Activated CD4-positive, alpha-beta T cell treated with anti-CD3 and anti-CD28 coated beads for 4 hours (primary cell): Measurements from ENCODE around the gene PPP2R2C.

Experiments
- DNase-seq, 2 donors: peaks; one replicate each; pipeline ENCODE4 v3.0.0-alpha.2; 2020

Gene PPP2R2C

DNA sequence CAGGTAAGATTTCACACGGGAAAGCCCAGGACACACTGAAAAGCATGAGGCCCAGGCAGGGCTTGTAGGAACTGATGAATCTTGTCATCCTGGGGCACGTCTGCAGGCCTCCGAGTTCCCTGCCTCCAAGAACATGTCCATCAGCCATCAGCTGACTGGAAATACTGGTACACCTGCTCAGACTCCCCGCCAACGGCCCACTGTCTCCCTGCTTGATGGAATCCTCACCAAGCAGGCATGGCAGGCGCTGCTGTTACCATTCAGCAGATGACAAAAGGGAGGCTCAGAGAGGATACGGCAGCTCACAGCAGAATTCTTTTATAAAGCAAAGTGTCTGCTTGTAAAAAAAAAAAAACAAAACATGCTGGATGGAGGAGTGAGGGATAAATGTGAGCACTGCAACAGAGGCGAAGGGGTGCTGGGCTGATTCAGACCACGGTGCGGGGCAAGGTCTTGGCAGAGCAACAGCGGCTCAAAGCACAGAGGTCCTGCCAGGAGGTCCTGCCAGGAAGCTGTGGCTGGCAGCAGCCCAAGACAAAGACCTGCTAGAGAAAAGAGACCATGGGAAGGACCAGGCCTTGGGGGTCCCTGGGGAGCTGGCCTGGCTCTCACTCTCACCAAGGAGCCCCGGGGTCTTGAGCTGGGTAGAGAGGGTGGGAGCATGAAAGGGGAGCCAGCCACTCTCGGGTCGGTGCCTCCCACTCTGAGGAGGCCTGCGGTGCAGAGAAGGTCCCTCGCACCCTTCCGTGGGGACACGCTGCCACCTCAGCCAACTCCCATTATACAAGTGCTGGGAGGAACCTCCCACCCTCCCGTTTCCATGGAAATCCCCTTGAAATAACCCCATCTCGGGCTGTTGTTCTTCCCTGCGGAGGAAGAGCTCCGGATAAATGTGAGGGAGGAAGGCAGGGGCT, 25.6 kb downstream of the PPP2R2C start:
- no peak for DNase-seq

DNA sequence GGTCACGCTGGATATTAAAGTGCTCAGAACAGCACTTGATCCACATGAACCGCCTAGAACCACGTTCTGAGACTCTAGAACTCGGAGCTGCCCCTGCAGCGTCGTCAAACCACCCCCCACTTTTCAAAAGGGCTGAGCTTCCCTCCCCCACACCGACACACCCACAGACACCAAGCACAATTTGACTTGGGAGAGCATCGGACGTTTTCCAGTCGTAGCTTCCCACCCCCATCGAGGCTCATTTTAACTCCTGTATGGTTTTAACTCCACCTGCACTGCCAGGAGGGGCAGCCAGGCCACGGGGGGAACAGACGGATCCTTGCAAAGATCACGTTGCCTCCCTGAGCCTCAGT, 26.3 kb downstream of the PPP2R2C start:
- DNase-seq, result no peak

DNA sequence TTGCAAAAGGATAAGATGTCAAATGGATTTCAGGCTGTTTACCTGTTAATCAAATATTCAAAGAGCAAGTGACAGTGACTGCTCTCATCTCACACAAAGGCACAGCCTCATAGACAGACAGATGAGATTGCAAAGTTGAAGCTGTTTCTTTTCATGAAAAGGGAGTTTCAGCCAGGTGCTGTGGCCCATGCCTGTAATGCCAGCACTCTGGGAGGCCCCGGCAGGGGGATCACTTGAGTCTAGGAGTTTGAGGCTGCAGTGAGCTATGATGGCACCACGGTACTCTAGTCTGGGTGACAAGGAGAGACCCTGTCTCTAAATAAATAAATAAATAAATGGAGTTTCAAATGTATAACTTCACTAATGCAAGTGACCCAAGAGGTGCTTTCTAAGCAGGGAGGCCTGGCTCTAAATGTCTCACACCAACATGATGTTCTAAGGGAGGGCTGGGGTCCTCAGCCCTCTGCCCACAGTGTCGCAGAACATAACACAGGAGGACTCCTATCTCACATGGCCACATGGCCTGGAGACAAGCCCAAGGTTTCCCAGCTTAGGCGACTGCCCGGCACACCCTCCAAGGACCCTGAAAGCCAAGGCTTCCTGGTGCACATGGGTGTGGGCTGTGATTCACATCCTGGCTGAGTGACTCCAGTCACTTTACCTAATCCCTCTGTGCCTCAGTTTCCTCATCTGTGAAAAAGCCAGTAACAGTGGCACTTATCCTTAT, 26.8 kb downstream of the PPP2R2C start:
- no peak for DNase-seq

DNA sequence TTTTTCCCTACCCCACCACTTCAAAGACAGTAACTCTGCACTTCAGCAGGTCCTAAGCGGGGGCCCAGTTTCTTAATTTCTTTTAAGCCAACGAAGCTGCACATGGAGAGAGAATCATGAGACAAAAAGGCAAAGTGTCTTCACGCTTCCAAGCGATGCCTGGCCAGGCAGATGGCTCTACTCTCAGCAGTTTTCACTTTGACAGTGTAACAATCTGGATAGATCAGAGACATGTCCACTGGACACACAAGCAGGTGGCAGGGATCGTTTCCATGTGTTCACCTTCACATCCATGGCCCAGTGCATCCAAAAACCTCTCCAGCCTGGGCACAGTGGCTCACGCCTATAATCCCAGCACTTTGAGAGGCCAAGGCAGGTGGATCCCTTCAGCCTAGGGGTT, 27.8 kb downstream of the PPP2R2C start:
- no peak for DNase-seq

DNA sequence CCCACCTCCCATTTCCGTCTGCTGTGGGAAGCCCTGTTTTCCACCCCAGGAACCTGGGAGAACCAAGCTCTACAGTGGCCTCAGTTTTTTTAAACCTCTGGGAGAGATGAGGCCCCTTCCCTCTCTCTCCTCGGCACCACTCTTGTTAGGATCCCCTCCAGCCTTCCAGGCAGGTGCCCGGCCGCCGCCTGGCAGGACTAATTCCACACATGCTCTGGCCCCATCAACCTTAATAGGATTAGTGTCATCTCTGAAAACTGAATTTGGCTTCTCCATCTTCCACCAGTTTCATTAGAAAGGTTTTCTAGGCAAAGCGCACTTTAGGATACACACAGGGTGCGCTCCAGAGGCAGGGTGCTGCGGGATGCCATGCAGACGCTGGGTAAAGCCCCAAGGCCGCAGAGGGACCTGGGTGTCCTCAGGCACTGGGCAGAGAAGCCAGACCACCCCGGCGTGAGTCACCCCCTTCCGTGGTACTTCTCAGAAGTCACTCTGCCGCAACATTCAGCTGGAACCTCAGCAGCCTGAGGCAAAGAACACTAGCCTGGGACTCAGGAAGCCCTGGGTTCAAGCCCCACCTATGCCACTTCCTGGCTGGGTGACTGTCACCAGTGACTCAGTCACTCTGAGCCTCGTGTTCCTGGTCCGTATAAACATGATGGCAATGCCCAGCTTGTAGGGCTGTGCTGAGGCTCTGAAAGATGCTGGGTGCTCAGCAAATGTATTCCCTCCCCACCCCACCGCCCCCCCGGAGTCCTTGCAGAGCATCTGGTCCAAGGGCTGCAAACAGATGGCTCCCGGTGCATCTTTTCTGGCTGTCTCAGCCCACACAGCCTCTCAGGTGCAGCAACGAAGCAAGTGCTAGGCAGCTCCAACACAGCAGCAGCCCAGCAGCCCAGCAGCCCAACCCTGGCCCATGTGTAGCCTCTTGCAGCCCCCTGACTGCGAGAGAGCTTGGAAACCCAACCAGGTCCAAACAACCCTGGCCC, 29.1 kb downstream of the PPP2R2C start:
- no peak for DNase-seq

DNA sequence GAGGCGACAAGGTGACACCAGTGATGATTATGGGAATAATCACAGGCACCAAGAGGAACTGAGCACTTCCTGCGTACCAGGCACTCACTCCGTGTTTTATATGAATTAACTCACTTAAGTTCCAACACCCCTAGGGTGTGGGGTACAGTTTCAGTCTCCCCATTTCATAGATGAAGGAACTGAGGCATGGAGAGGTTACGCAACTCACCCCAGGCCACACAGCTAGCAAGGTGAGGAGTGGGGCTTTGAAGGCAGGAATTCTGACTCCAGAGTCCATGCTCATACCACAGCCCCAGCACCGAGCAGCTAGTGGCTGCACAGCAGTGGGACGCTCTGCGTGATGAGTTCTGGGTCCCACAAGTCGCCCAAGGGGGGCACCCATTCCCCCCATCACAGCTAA, 29.9 kb downstream of the PPP2R2C start:
- DNase-seq, result no peak

DNA sequence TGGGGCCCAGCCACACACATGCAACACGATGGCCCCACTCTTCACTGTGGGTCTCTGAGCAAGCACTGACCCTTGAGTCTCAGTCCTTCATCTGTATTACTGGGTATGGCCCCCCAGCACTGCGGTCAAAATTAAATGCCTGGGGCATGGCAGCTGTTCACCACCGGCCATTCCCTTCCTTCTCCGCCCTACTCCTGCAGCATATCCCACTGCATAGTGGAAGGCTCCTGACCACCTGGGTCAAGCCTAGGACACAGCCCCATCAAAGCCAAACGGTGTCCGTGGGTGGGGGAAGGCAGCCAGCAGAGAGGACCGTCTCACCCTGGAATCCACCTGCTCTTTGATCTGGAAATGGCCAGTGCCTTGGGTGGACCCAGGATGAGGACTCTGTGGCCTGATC, 30.7 kb downstream of the PPP2R2C start:
- DNase-seq, result no peak

DNA sequence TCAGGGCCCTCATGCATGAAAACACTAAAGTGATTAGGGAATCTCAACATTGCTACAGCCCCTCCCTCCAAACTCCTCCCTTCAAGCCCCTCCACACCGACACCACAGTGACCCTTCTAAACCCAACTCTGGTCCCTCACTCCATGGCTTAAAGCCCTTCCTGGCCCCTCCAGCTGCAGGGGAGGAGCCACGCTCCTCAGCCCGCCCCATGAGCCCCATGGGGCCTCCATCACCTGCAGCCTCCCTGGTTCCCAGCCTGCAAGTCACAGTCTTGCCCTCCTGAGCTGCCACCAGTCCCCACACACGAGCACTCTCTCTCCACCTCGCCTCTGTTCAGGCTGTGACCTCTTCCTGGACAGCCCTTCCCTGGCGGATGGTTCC, 31.2 kb downstream of the PPP2R2C start:
- no peak for DNase-seq

DNA sequence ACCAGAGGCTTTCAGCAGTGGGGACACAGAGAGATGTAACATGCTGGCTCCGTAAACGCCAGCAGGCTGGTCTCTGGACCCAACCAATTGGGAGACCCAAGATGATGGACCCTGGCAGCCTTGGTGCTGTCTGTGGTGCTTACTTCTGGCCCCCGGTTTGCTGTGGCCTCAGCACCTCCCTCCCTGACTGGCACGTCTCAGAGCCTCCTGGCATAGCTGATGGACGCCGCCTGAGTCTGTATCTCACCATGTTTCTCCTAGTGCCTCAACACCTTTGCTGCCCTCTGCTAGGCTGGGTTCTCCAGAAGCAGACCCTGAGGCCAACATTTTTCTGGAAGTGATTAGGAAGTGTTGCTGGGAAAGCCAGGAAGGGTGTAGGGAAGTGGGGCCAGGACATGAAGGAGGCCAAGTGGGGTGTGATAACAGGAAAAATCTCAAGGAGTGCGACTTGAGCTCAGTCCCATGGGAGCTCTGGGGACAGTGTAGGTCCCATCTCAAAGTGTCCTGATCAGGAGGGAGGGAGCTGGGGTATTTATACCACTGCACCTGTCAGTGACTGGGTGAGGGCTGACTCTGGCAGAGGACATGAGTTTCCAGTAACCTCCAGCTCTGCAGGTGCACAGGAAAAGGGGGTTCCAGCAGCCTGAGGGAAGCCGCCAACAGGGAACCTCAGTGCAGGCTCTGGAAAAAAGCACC, 31.8 kb downstream of the PPP2R2C start:
- DNase-seq, result no peak

DNA sequence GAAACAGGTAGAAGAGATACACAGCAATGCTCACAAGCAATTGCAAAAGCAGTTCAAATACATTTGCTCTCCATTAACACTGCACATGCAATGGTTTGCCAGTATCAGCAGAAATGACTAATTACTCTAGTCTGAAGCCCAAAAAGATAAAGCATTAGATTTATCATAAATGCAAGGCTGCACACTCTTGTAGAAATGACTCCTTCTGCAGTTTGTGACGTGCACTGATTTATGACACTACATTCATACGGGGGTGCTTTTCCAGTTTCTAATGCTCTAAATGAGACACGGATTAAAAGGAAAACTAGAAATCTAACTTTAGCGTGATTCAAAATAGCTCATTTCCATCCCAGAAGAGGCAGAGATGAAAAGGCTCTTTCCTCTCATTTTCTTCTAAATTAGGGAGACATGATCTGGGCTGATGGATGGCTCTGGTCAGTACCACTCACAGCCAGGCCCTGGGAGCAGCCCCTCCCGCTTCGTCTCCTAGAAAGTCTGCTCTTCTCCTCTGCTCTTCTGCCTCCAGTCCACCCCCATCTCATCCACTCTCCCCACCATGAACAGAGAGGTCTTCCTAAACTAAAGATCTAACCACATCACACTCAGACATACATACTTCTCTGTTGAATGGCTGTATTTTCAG, 33.2 kb downstream of the PPP2R2C start:
- no peak for DNase-seq

DNA sequence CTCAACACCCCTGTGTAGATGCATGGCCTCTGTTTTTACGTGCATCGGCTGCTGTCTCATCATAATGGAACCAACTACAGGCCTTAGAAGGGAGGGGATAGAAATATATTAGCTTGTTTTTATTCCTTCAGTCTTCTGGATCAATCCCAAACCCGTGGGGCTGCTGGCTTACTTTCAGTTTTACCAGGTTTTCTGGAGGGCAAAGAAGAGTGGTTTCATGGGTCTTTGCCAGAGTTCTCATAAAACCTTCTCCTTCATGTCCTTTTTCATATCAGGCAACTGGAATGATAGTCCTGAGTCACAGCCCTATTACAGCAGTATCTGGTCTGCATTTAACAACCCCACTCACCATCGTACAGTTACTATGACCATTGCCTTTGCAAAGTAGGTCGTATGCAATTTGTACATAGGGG, 34.6 kb downstream of the PPP2R2C start:
- DNase-seq, result no peak

DNA sequence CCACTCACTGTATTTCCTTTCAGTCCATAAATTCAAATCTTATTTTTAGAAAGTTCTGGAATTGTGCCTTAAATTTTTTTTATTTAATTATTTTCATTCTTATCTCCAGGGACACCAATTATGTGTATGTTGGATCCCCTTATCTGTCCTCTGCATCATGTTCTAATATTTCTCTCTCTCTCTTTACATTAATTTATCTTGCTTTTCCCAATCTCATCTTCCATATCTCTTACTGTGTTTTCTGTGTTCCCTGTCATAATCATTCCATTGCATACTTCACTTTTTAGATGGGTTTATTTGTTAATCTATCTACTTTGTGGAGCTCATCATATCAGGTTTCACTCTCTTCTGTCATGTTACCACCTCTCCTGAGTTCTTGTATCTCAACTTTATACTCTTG, 37.4 kb downstream of the PPP2R2C start:
- no peak for DNase-seq

DNA sequence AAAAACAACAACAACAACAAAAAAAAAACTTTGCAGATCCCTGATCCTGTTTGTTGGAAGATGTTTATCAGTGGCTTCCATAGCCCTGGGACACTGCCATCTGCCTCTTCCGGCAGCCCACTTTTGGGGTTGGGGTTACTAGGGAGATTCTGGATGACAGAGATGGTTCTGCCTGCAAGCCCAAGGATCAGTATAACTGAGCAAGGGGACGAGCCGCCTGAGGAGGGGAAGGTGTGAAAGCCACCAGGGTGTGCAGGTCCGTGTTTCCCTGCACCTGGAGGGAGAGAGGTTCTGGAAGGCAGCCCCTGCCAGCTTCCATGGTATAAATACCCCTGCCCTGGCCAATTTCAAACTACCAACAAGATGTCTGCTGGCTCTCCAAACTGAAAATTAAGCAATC, 41.5 kb downstream of the PPP2R2C start:
- no peak for DNase-seq

DNA sequence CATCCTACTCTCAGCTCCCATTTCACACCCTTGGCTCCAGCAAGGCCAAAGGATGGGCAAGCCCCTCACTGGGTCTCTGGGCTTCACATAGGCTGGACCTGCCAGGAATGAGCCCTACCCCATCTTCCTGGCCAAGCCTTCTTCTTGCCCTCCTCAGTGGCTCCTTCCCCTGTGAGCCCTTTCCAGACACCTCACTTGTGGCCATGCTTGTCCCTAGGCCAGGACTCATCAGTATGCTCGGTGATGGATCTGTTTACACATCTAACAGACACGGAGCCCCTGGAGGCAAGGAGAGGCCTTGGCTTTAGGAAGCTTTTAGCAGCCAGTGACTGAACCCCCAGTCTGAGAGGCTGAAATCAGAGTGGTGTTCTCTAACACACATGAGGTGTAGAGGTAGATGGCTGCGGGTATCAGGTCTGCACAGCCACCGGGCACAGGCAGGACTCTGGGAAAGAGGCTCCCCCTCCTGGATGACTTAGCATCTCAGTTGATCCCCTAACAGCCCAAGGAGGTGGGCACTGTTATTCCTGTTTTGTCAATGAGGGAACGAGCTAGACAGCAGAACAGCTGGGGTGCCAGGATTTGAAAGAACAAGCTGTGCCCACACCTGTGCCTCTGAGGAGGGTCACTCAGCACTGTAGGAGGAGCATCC, 44.8 kb downstream of the PPP2R2C start:
- no peak for DNase-seq

DNA sequence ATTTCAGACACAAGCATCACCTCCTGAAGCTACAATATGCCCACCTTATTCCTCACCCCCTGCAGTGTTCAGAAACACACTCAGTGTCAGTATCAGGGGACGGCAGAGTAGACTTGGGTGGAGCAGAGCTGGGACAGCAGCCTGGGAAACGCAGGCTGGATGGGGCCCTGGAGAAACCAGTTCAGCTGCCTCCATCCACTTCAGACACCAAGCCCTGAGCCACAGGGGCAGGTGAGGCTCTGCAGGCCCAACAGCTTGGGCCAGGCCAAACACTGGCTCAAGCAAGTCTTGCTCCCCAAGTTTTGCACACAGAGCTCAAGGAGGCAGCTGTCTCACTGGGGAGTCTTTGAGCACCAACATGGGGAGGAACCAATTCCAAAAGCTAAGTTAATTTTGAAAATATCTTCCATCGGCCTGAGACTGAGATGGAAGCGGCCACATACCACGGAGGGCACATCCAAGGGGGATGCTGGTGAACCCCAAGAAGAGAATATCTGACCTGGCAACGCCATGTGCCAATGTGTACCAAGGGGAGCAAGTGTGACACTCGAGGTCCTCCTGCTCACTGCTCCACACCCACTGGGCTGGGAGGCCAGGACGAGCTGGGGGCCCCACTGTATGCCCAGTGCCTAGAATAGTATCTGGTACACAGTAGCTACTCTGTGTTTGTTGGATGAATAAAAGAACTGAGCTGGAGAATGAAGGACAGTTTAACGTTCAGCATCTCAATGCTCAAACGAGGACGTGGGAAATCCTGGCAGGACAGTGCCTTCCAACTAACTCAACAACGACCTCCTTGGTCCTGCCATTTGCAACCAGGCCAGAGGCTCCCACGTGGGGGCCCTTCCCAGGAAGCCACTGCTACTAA, 45.6 kb downstream of the PPP2R2C start:
- DNase-seq, result no peak

DNA sequence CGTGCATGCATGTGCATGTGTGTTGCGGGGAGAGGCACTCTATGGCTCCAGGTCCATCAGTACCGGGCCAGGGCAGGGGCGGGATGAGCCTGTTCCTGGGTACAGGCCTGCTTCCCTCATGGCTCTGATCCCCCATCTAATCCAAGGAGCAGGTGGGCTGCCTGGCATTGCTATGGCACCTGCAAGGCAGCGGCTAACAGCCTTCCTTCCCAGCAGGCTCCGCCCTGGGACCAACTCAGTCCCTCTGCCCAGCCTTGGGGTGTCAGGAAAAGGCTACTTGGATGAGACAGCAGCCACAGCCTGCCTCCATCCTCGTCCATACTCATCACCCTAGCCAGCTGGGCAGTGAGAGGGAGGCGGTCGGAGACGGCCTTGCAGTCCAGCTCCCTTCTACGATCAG, 46.5 kb downstream of the PPP2R2C start:
- no peak for DNase-seq

DNA sequence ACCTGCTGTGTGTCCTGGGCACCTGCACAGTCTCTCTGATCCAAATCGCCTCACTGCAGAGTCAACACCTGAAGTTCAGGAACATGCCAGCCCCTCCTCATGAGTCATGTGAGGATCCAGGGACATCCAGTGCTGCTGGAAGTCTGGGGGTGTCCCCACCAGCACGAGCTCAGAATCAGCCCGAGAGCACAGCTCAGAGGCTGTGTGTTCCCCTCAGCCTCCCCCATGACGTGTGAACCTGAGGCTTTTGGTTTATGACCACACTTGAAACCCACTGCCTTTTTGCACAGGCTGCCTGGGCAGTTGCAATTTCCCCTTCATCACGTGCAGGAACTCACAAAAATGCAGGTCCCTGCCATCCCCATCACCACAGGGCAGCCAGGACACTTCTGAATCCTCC, 47.1 kb downstream of the PPP2R2C start:
- DNase-seq, result no peak

DNA sequence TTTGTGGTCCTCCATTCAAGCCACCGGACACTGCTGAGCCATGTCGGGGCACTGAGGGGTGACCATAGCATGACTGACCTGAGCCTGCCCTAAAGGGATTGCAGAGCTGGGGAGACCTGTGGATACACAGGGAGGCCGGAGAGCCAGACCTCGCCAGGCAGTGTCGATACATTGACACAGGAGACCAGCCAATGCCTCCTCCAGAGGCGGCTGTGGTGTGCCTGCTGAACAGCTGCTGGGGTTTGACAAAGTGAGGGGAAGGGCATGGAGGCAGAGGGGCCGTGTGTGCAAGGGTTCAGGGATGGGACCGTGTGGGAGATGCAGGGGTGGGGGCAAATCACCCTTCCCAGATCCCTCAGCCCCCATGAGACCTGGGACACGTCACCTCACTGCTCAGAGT, 48.0 kb downstream of the PPP2R2C start:
- no peak for DNase-seq

DNA sequence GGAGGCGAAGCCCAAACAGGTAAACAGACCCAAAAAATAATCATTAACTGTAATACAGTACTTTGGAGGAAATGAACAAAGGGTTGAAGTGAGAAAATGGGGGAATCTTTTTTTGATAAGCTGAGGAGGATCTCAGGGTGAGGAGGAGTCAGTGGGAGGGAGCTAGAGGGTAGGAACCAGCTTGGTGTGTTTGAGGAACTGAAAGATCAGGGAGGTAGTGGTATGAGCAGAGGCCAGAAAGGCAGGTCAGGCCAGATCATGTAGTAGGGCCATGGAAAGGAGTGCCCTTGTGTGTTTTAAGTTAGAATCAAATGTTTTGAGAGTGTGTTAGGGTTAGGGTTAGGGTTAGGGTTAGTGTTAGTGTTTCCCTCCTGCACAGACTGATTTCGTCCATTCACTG, 48.8 kb downstream of the PPP2R2C start:
- DNase-seq, result no peak

DNA sequence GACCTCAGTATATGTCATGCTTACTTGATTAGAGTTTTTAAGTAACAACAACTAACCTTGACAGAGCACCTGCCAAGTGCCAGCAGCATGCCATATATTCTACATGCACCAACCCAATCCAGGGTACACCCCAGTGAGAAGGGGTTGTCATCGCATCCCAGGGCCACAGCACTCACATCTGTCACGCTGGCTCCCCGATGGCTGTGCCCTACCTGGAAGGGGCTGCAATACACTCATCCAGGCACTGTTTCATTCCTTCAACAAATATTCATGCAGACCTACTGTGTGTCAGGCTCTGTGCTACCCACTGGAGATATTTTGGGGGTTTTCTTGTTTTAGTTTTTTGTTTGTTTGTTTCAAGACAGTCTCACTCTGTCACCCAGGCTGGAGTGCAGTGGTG, 49.5 kb downstream of the PPP2R2C start:
- DNase-seq, result no peak

DNA sequence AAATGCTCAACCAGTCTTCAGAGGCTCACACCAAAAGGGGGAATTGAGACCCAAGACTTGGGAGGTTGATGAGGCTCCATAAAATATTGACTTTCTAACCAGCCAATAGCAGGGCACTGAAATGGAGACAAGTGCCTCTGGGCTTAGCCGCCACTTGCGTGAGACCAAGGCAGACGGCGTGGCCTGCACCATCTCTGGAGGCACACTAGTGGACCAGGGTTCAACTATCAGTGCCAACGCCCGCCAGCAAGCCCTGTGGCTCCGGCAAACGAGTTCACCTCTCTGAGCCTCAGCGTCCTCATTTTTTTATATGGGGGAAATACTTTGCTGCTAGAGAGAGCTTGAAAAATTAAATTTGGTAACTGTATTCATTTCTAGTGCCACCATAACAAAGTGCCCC, 50.3 kb downstream of the PPP2R2C start:
- no peak for DNase-seq
